Fibroblast of pulmonary artery (primary cell): ENCODE data around the gene LRRIQ4.

Experiments used
- DNase-seq: peaks from one replicate; pipeline ENCODE4 v3.0.0-alpha.2; 2010; ENCODE audit warnings: low read depth
- H3K4me3 ChIP-seq: replicated peaks from 2 replicates; pipeline ENCODE4 v1.5.1; 2011; ENCODE audit warnings: low read depth, mild to moderate bottlenecking, control low read depth, low read length, moderate library complexity
- CTCF ChIP-seq: IDR thresholded peaks from 2 replicates; pipeline ENCODE4 v1.5.1; 2011; ENCODE audit warnings: mild to moderate bottlenecking, control low read depth, low read length, inconsistent platforms; ENCODE audit errors: missing control alignments

Gene LRRIQ4

GRCh38 chr3:169850618-169851017, 37.9 kb downstream of the LRRIQ4 start:
- DNase-seq = no peak
- no peak for TF ChIP-seq CTCF
- H3K4me3 ChIP-seq = no peak overlapping the region

GRCh38 chr3:169855514-169855913, 42.8 kb downstream of the LRRIQ4 start:
- no peak for DNase-seq
- no peak overlapping the region for H3K4me3 ChIP-seq
- TF ChIP-seq CTCF = no peak

GRCh38 chr3:169857811-169858210, 45.1 kb downstream of the LRRIQ4 start:
- no peak for DNase-seq
- no peak for TF ChIP-seq CTCF
- H3K4me3 ChIP-seq = no peak overlapping the region

- no peak overlapping the region for H3K4me3 ChIP-seq
- DNase-seq = no peak
- no peak for TF ChIP-seq CTCF
Observed at GRCh38 chr3:169861871-169862270, 49.2 kb downstream of the LRRIQ4 start.

GRCh38 chr3:169863458-169863899, 50.8 kb downstream of the LRRIQ4 start:
- DNase-seq = peak; percentile 87
- no peak overlapping the region for H3K4me3 ChIP-seq
- peak; percentile 93 for TF ChIP-seq CTCF

GRCh38 chr3:169864270-169864669, 51.6 kb downstream of the LRRIQ4 start:
- no peak overlapping the region for H3K4me3 ChIP-seq
- no peak for TF ChIP-seq CTCF
- no peak for DNase-seq

- TF ChIP-seq CTCF = no peak
- no peak overlapping the region for H3K4me3 ChIP-seq
- no peak for DNase-seq
Observed at GRCh38 chr3:169865176-169865767, 52.6 kb downstream of the LRRIQ4 start.
